Right kidney (tissue), 1 donor: ENCODE results near the gene INVS.
"Not testable (repeated sequence)": the region's sequence is repeated elsewhere in the genome, so short reads cannot be mapped to it uniquely, and the experiment has no call there.

Experiments
- DNase-seq: peaks from one replicate; pipeline ENCODE4 v3.0.0-alpha.2; 2016

INVS gene

GRCh38 chr9:100083448-100084127 is 15.5 kb upstream of the INVS start:
- DNase-seq = no peak

- no peak for DNase-seq
Observed at GRCh38 chr9:100084128-100084453, 15.0 kb upstream of the INVS start.

- no peak for DNase-seq
Observed at GRCh38 chr9:100084734-100085133, 14.3 kb upstream of the INVS start.

- DNase-seq = no peak
Observed at GRCh38 chr9:100086097-100086635, 12.9 kb upstream of the INVS start.

- DNase-seq = no peak
Observed at GRCh38 chr9:100087218-100087617, 11.8 kb upstream of the INVS start.

GRCh38 chr9:100088202-100088601 is 10.8 kb upstream of the INVS start:
- no peak for DNase-seq

- DNase-seq = no peak
Observed at GRCh38 chr9:100090880-100091279, 8.2 kb upstream of the INVS start.

GRCh38 chr9:100091650-100092049 is 7.4 kb upstream of the INVS start:
- no peak for DNase-seq

- no peak for DNase-seq
Observed at GRCh38 chr9:100092066-100092465, 7.0 kb upstream of the INVS start.

- DNase-seq = not testable (repeated sequence)
Observed at GRCh38 chr9:100094411-100094810, 4.6 kb upstream of the INVS start.

GRCh38 chr9:100096378-100096916 is 2.6 kb upstream of the INVS start:
- no peak for DNase-seq

- peak; percentile 85 for DNase-seq
Observed at GRCh38 chr9:100098046-100098886, 777 bp upstream of the INVS start.

GRCh38 chr9:100099722-100100042 is 639 bp downstream of the INVS start:
- no peak for DNase-seq

GRCh38 chr9:100100146-100100667 is 1.2 kb downstream of the INVS start:
- no peak for DNase-seq

GRCh38 chr9:100101608-100102007 is 2.6 kb downstream of the INVS start:
- no peak for DNase-seq

GRCh38 chr9:100104314-100104713 is 5.3 kb downstream of the INVS start:
- no peak for DNase-seq

- DNase-seq = no peak
Observed at GRCh38 chr9:100105861-100106260, 6.8 kb downstream of the INVS start.

- DNase-seq = no peak
Observed at GRCh38 chr9:100106616-100107015, 7.6 kb downstream of the INVS start.

- no peak for DNase-seq
Observed at GRCh38 chr9:100108559-100108958, 9.5 kb downstream of the INVS start.

GRCh38 chr9:100111235-100111634 is 12.2 kb downstream of the INVS start:
- no peak for DNase-seq

GRCh38 chr9:100112677-100113336 is 13.8 kb downstream of the INVS start:
- DNase-seq = no peak

- DNase-seq = no peak
Observed at GRCh38 chr9:100117316-100117715, 18.3 kb downstream of the INVS start.

GRCh38 chr9:100120286-100120685 is 21.2 kb downstream of the INVS start:
- no peak for DNase-seq
